ENCODE measurements around the gene IQCM.

DNA sequence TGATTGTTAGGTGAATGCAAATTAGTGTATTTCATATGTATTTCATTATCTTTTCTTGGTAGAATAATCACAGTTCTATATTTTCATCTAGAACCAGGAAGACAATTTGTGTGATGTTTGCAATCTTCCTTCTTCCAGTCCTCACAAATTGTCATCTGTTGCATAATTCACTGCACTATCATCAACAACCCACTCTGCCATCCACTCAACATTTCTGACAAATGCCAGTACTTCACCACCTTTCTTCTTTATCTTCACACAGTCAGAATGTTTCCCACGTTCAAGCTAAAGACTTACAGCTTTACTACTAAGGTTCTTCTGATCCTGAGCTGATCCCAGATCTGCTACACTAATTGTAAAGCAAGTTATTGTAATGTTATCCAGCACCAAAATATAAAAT is 107.8 kb downstream of the IQCM start:
- TF ChIP-seq, protein P1, sequence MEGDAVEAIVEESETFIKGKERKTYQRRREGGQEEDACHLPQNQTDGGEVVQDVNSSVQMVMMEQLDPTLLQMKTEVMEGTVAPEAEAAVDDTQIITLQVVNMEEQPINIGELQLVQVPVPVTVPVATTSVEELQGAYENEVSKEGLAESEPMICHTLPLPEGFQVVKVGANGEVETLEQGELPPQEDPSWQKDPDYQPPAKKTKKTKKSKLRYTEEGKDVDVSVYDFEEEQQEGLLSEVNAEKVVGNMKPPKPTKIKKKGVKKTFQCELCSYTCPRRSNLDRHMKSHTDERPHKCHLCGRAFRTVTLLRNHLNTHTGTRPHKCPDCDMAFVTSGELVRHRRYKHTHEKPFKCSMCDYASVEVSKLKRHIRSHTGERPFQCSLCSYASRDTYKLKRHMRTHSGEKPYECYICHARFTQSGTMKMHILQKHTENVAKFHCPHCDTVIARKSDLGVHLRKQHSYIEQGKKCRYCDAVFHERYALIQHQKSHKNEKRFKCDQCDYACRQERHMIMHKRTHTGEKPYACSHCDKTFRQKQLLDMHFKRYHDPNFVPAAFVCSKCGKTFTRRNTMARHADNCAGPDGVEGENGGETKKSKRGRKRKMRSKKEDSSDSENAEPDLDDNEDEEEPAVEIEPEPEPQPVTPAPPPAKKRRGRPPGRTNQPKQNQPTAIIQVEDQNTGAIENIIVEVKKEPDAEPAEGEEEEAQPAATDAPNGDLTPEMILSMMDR (IDR thresholded peaks at IDR 0.05) = no peak
- TF ChIP-seq POLR2A (IDR thresholded peaks at IDR 0.05) = no peak
